ENCODE data around the gene NFATC1. TPM values are rescaled to one million over a fixed set of nuclear protein-coding genes. Genes with fewer than 3 reads are reported as not detected.
A peak's percentile ranks its signal among the peaks of the same experiment; 100 is the strongest.

NFATC1 gene
- total RNA-seq, 6 donors from 2014 or later = 13.6 to 39.5 (median 20.3) TPM

DNA sequence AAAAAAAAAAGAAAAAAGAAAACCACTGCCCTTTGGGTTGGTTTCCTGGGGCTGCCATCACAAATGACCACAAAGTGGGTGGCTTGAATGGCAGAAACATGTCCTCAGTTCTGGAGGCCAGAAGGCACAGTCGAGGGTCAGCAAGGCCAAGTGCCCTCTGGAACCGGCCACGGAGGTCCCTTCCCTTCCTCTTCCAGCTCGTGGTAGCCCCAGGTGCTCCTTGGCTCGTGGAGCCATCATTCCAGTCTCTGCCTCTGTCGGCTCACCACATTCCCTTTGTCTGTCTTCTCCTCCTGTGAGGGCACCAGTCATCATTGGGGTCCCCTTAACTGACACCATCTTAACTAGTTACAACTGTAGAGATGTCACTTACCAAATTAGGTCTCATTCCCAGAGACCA, 8.5 kb upstream of the NFATC1 start:
- no peak overlapping the region for H3K27ac ChIP-seq
- TF ChIP-seq POLR2A (IDR thresholded peaks at IDR 0.05) (no peak), EP300 (IDR thresholded peaks at IDR 0.05) (no peak), POLR2AphosphoS5 (IDR thresholded peaks at IDR 0.05) (no peak)
- TF ChIP-seq, protein P1, sequence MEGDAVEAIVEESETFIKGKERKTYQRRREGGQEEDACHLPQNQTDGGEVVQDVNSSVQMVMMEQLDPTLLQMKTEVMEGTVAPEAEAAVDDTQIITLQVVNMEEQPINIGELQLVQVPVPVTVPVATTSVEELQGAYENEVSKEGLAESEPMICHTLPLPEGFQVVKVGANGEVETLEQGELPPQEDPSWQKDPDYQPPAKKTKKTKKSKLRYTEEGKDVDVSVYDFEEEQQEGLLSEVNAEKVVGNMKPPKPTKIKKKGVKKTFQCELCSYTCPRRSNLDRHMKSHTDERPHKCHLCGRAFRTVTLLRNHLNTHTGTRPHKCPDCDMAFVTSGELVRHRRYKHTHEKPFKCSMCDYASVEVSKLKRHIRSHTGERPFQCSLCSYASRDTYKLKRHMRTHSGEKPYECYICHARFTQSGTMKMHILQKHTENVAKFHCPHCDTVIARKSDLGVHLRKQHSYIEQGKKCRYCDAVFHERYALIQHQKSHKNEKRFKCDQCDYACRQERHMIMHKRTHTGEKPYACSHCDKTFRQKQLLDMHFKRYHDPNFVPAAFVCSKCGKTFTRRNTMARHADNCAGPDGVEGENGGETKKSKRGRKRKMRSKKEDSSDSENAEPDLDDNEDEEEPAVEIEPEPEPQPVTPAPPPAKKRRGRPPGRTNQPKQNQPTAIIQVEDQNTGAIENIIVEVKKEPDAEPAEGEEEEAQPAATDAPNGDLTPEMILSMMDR (IDR thresholded peaks at IDR 0.05) = no peak
- H3K36me3 ChIP-seq = no peaks in the 10 kb centered on the region
- H3K4me1 ChIP-seq = no peaks in the 10 kb centered on the region
- ATAC-seq (ENCODE audit: low FRiP score in 2 of 2) (no peak), DNase-seq (no peak)
- peaks cover 0 to 8% (median 0%) of the 10 kb centered on the region in 4 donors for H3K27me3 ChIP-seq
- no peaks in the 10 kb centered on the region for H3K9me3 ChIP-seq
- no peak overlapping the region for H3K4me3 ChIP-seq
- WGBS, 2 donors = 76 to 91% methylated on average over 6 of the region's 6 CpGs

DNA sequence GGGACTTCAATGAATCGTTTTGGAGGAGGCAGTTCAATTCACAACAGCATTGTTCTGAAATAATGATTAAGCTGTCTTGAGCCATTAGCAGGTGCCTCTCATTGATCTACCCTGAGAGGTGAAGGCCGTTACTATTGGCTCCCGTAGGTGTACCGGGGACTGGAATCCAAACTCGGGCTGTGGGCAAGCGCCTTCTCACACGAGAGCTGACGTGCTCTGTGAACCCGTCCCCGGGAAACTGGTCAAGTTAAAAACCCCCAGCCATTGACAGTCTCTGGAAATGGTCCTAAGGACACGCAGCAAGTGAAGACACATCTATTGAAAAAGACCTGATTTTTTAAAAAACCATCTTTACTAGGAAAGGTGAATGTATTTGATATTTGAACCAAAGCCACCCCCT, 8.1 kb upstream of the NFATC1 start:
- Histone ChIP-seq H3K4me1 (peaks cover 0 to 2% (median under 1%) of the 10 kb centered on the region in 4 donors), H3K27me3 (peaks cover 0 to 10% (median 0%) of the 10 kb centered on the region in 4 donors), H3K4me3 (no peak overlapping the region), H3K36me3 (no peaks in the 10 kb centered on the region), H3K9me3 (no peaks in the 10 kb centered on the region), H3K27ac (no peak overlapping the region)
- DNase-seq = peak in 1 of 2 donors; percentile 6
- WGBS, 2 donors = 55 to 70% methylated on average over 7 to 11 of the region's 11 CpGs
- TF ChIP-seq POLR2A (IDR thresholded peaks at IDR 0.05) = no peak
- TF ChIP-seq, protein P1 (IDR thresholded peaks at IDR 0.05) = no peak
- no peak for TF ChIP-seq EP300 (IDR thresholded peaks at IDR 0.05)
- TF ChIP-seq POLR2AphosphoS5 (IDR thresholded peaks at IDR 0.05) = no peak
- no peak for ATAC-seq (ENCODE audit: low FRiP score in 2 of 2)

DNA sequence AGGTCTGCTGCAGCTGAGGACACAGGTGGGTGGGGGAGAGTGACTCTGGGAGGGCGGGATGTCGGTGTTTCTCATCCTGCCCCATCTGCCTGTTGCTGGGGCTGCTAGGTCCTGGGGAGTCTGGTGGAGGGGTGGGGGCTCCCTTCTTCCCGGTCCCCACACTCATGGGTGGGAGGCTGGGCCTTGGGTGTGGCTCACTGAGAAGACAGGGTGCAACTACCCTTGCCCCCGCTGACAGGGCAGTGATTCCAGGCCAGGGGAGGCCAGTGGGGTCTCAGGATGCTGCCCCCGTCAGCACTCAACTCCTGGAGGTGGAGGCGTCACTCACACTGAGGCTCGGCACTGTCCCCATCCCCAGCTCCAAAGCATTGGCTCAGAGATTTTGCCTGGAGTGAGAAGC, 7.7 kb upstream of the NFATC1 start:
- H3K4me1 ChIP-seq = peaks cover 3 to 6% (median 4%) of the 10 kb centered on the region in 4 donors
- peaks cover 0 to 10% (median under 1%) of the 10 kb centered on the region in 4 donors for H3K27me3 ChIP-seq
- DNase-seq (peak in 1 of 2 donors; percentile 10), ATAC-seq (ENCODE audit: low FRiP score in 2 of 2) (no peak)
- no peaks in the 10 kb centered on the region for H3K9me3 ChIP-seq
- no peak overlapping the region for H3K27ac ChIP-seq
- H3K36me3 ChIP-seq = no peaks in the 10 kb centered on the region
- TF ChIP-seq POLR2A (IDR thresholded peaks at IDR 0.05) (no peak), EP300 (IDR thresholded peaks at IDR 0.05) (no peak), POLR2AphosphoS5 (IDR thresholded peaks at IDR 0.05) (no peak)
- TF ChIP-seq, protein P1 (IDR thresholded peaks at IDR 0.05) = no peak
- 49 to 57% methylated on average over 3 to 7 of the region's 7 CpGs for WGBS, 2 donors
- no peak overlapping the region for H3K4me3 ChIP-seq

DNA sequence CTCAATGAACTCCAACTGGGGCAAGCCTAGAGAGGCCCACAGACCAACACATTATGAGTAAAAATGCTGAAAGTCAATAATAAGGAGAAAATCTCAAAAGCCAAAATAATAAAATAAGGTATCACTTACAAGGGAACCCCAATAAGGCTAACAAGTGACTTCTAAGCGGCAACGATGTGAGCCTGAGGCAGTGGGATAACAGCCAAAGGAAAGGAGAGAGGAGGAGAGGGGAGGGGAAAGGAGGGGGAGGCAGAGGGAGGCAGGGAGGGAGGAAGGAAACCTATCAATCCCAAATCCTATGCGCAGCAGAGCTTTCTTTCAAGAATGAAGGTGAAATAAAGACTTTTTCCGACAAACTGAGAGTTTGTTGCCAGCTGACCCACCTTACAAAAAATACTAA, 6.0 kb upstream of the NFATC1 start:
- Histone ChIP-seq H3K27ac (no peak overlapping the region), H3K4me3 (no peak overlapping the region), H3K27me3 (peaks cover 0 to 13% (median 6%) of the 10 kb centered on the region in 4 donors), H3K36me3 (no peaks in the 10 kb centered on the region), H3K9me3 (no peaks in the 10 kb centered on the region), H3K4me1 (peaks cover 14 to 18% (median 17%) of the 10 kb centered on the region in 4 donors)
- ATAC-seq (ENCODE audit: low FRiP score in 2 of 2) (no peak), DNase-seq (no peak)
- WGBS, 2 donors = 31 to 34% methylated on average over 4 of the region's 4 CpGs
- TF ChIP-seq POLR2A (IDR thresholded peaks at IDR 0.05) = no peak
- TF ChIP-seq, protein P1 (IDR thresholded peaks at IDR 0.05) = no peak
- TF ChIP-seq POLR2AphosphoS5 (IDR thresholded peaks at IDR 0.05) = no peak
- no peak for TF ChIP-seq EP300 (IDR thresholded peaks at IDR 0.05)

DNA sequence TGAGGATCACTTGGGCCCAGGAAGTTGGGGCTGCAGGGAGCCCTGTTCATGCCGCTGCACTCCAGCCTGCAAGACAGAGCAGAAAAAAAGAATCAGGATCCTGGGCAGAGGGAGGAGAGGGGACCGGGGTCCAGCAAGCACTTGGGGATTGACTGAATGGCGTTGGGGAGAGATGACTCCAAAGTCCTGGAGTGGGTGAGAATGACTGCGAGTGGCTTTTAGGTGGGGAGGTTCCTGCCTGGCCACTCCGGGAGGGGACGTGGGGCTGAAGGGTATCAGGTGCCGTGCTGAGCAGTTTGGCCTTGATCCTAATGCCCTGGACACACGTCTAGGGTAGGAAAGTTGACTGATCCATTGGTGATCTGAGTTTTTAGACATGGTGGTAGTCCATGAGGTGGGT, 3.5 kb upstream of the NFATC1 start:
- ATAC-seq (ENCODE audit: low FRiP score in 2 of 2) = no peak
- Histone ChIP-seq H3K27ac (no peak overlapping the region), H3K36me3 (no peaks in the 10 kb centered on the region), H3K9me3 (no peaks in the 10 kb centered on the region), H3K27me3 (peaks cover 0 to 21% (median 10%) of the 10 kb centered on the region in 4 donors), H3K4me1 (peaks cover 26 to 43% (median 34%) of the 10 kb centered on the region in 4 donors), H3K4me3 (no peak overlapping the region)
- 77 to 83% methylated on average over 8 of the region's 8 CpGs for WGBS, 2 donors
- no peak for TF ChIP-seq EP300 (IDR thresholded peaks at IDR 0.05)
- no peak for TF ChIP-seq POLR2AphosphoS5 (IDR thresholded peaks at IDR 0.05)
- TF ChIP-seq, protein P1 (IDR thresholded peaks at IDR 0.05) = no peak
- no peak for TF ChIP-seq POLR2A (IDR thresholded peaks at IDR 0.05)
- DNase-seq = peak in 1 of 2 donors; percentile 13
